HEK293 (cell line): Measurements from ENCODE around the gene CEP41.

Source experiments
- CTCF ChIA-PET: fragments of 350-600 bp; formaldehyde crosslinking; extraction: SDS; loops from one replicate; lab custom pipeline; 2021; ENCODE audit warnings: antibody characterized with exemption; lab: Yijun Ruan, JAX
- POLR2A ChIA-PET: fragments of 300-600 bp; formaldehyde crosslinking; extraction: SDS; loops from one replicate; lab custom pipeline; 2020; ENCODE audit warnings: antibody characterized with exemption, inconsistent platforms; lab: Yijun Ruan, JAX
- H3K27ac ChIP-seq: fragments of 200-500 bp; sonication (Bioruptor generic); 2 replicates; pipeline ENCODE4 v1.5.1; 2014; ENCODE audit warnings: low read depth, low read length, control low read depth, inconsistent platforms; ENCODE audit errors: extremely low read depth
- H3K36me3 ChIP-seq, 2 experiments: fragments of 200-500 bp in 1 of 2; sonication (Bioruptor generic) in 1 of 2; 1 replicate in 1 of 2; 2 replicates in 1 of 2; pipeline ENCODE4 v1.5.1; 2014 to 2017; ENCODE audit warnings: inconsistent platforms in 2 of 2, low read length in 2 of 2; ENCODE audit not compliant: control insufficient read depth in 2 of 2, insufficient read depth in 1 of 2
- H3K4me1 ChIP-seq: fragments of 200-500 bp; sonication (Bioruptor generic); 2 replicates; pipeline ENCODE4 v1.5.1; 2014; ENCODE audit warnings: mild to moderate bottlenecking, low read length, inconsistent platforms; ENCODE audit not compliant: control insufficient read depth, insufficient read depth
- H3K4me3 ChIP-seq: 2 replicates; pipeline ENCODE4 v1.5.1; 2011; ENCODE audit warnings: low read depth, mild to moderate bottlenecking, control low read depth, low read length, moderate library complexity
- H3K9me3 ChIP-seq: fragments of 200-500 bp; sonication (Bioruptor generic); 2 replicates; pipeline ENCODE4 v1.5.1; 2014; ENCODE audit warnings: low read depth, low read length, inconsistent platforms; ENCODE audit not compliant: control insufficient read depth, insufficient read depth
- MZF1 ChIP-seq: fragments of 450-650 bp; formaldehyde crosslinking; IDR thresholded peaks from 2 replicates; pipeline ENCODE4 v1.5.1; 2017; ENCODE audit warnings: missing biosample characterization, missing genetic modification characterization, borderline replicate concordance
- REPIN1 ChIP-seq: fragments of 450-650 bp; formaldehyde crosslinking; IDR thresholded peaks from 2 replicates; pipeline ENCODE4 v1.5.1; 2017; ENCODE audit warnings: missing biosample characterization, missing genetic modification characterization, low read depth
- YY1 ChIP-seq: fragments of 450-650 bp; formaldehyde crosslinking; IDR thresholded peaks from 2 replicates; pipeline ENCODE4 v1.5.1; 2018; ENCODE audit warnings: missing biosample characterization, missing genetic modification characterization
- ZBTB1 ChIP-seq: fragments of 450-650 bp; formaldehyde crosslinking; IDR thresholded peaks from 2 replicates; pipeline ENCODE4 v1.5.1; 2016; ENCODE audit warnings: missing biosample characterization, missing genetic modification characterization
- ZNF138 ChIP-seq: fragments of 450-650 bp; formaldehyde crosslinking; IDR thresholded peaks from 2 replicates; pipeline ENCODE4 v1.5.1; 2016; ENCODE audit warnings: missing biosample characterization, missing genetic modification characterization, borderline replicate concordance
- ZNF335 ChIP-seq: fragments of 450-650 bp; formaldehyde crosslinking; conservative IDR thresholded peaks from 2 replicates; pipeline ENCODE4 v1.5.1; 2016; ENCODE audit warnings: missing biosample characterization, missing genetic modification characterization
- ZNF391 ChIP-seq: fragments of 450-650 bp; formaldehyde crosslinking; IDR thresholded peaks from 2 replicates; pipeline ENCODE4 v1.5.1; 2016; ENCODE audit warnings: low read depth, missing biosample characterization, missing genetic modification characterization, borderline replicate concordance
- ZNF416 ChIP-seq: fragments of 450-650 bp; formaldehyde crosslinking; IDR thresholded peaks from 2 replicates; pipeline ENCODE4 v1.5.1; 2016; ENCODE audit warnings: missing biosample characterization, missing genetic modification characterization
- ZNF423 ChIP-seq: fragments of 450-650 bp; formaldehyde crosslinking; IDR thresholded peaks from 2 replicates; pipeline ENCODE4 v1.5.1; 2016; ENCODE audit warnings: missing biosample characterization, missing genetic modification characterization
- ZNF521 ChIP-seq: fragments of 450-650 bp; formaldehyde crosslinking; IDR thresholded peaks from 2 replicates; pipeline ENCODE4 v1.5.1; 2017; ENCODE audit warnings: missing biosample characterization, mild to moderate bottlenecking, missing genetic modification characterization
- ZNF530 ChIP-seq: fragments of 450-650 bp; formaldehyde crosslinking; IDR thresholded peaks from 2 replicates; pipeline ENCODE4 v1.5.1; 2016; ENCODE audit warnings: low read depth, missing biosample characterization, missing genetic modification characterization
- ZNF549 ChIP-seq: fragments of 450-650 bp; IDR thresholded peaks from 2 replicates; pipeline ENCODE4 v1.5.1; 2018; ENCODE audit warnings: missing biosample characterization, missing genetic modification characterization, mild to moderate bottlenecking, inconsistent platforms, moderate library complexity
- ZNF558 ChIP-seq: fragments of 450-650 bp; formaldehyde crosslinking; IDR thresholded peaks from 2 replicates; pipeline ENCODE4 v1.5.1; 2016; ENCODE audit warnings: missing biosample characterization, missing genetic modification characterization
- ZNF561 ChIP-seq: fragments of 450-650 bp; IDR thresholded peaks from 2 replicates; pipeline ENCODE4 v1.5.1; 2018; ENCODE audit warnings: missing biosample characterization, missing genetic modification characterization, borderline replicate concordance
- ZNF585B ChIP-seq: fragments of 450-650 bp; formaldehyde crosslinking; IDR thresholded peaks from 2 replicates; pipeline ENCODE4 v1.5.1; 2016; ENCODE audit warnings: missing biosample characterization, missing genetic modification characterization
- ZNF626 ChIP-seq: fragments of 450-650 bp; sonication (Bioruptor Pico); formaldehyde crosslinking; IDR thresholded peaks from 2 replicates; pipeline ENCODE4 v1.5.1; 2018; ENCODE audit warnings: missing biosample characterization, missing genetic modification characterization, inconsistent platforms
- ZNF629 ChIP-seq: fragments of 450-650 bp; formaldehyde crosslinking; IDR thresholded peaks from 2 replicates; pipeline ENCODE4 v1.5.1; 2017; ENCODE audit warnings: missing biosample characterization, missing genetic modification characterization
- ZNF670 ChIP-seq: fragments of 450-650 bp; formaldehyde crosslinking; IDR thresholded peaks from 2 replicates; pipeline ENCODE4 v1.5.1; 2016; ENCODE audit warnings: missing biosample characterization, missing genetic modification characterization, low read depth
- ZNF677 ChIP-seq: fragments of 450-650 bp; IDR thresholded peaks from 2 replicates; pipeline ENCODE4 v1.5.0; 2018; ENCODE audit warnings: missing biosample characterization, mild to moderate bottlenecking, missing genetic modification characterization, moderate library complexity
- ZNF791 ChIP-seq: fragments of 450-650 bp; formaldehyde crosslinking; IDR thresholded peaks from 2 replicates; pipeline ENCODE4 v1.5.1; 2016; ENCODE audit warnings: missing biosample characterization, missing genetic modification characterization
- ZNF792 ChIP-seq: fragments of 450-650 bp; formaldehyde crosslinking; IDR thresholded peaks from 2 replicates; pipeline ENCODE4 v1.5.1; 2016; ENCODE audit warnings: missing biosample characterization, missing genetic modification characterization
- TF ChIP-seq, protein P1 (sequence below): fragments of 450-650 bp; formaldehyde crosslinking; IDR thresholded peaks from 2 replicates; pipeline ENCODE4 v1.5.1; 2016; ENCODE audit warnings: missing biosample characterization, missing genetic modification characterization
- TF ChIP-seq, protein P2 (sequence below): fragments of 450-650 bp; formaldehyde crosslinking; IDR thresholded peaks from 2 replicates; pipeline ENCODE4 v1.5.1; 2016; ENCODE audit warnings: missing biosample characterization, missing genetic modification characterization, borderline replicate concordance
- TF ChIP-seq, protein P3 (sequence below): fragments of 450-650 bp; formaldehyde crosslinking; IDR thresholded peaks from 2 replicates; pipeline ENCODE4 v1.5.1; 2016; ENCODE audit warnings: missing biosample characterization, missing genetic modification characterization, low read depth
- TF ChIP-seq, protein P4 (sequence below): fragments of 450-650 bp; formaldehyde crosslinking; IDR thresholded peaks from 2 replicates; pipeline ENCODE4 v1.5.1; 2016; ENCODE audit warnings: missing biosample characterization, missing genetic modification characterization
- TF ChIP-seq, protein P5 (sequence below): fragments of 450-650 bp; formaldehyde crosslinking; optimal IDR thresholded peaks from 2 replicates; pipeline ENCODE3; 2016; ENCODE audit warnings: missing biosample characterization, mild to moderate bottlenecking, missing genetic modification characterization

Gene CEP41

DNA sequence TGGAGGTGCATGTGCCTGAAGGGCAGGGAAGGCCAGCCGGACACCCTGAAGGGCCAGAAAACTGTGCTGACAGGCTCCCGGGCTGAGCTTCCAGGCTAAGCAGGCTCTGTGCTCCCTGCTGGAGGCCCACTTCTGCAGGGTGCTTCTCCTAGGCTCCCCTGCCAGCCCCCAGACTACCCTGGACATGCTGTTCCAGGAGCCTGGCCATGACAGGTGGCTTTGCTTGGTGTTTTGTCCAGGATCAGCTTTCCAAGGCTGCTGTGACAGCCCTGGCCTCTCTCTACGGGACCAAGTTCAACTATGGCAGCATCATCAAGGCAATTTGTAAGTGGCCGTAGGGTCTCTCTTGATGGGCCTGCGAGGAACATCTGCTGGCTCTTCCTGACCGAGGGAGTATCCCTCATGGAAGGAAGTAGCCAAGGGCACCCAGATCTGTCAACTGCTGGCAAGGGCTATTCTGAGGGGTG is 55.2 kb downstream of the CEP41 start:
- ChIA-PET CTCF (interaction anchor here (0.5 to 0.6 kb wide), 2 partner anchors 52 to 1866 kb away, joined by 3 to 4 read pairs; no protein-coding TSS in a partner anchor), POLR2A (no interaction called here)
- Histone ChIP-seq H3K4me3 (no peak overlapping the region), H3K9me3 (no peaks in the 10 kb centered on the region), H3K36me3 (no peaks in the 10 kb centered on the region), H3K27ac (no peak overlapping the region), H3K4me1 (no peaks in the 10 kb centered on the region)
- TF ChIP-seq ZNF423 (tag by site-specific recombination) (no peak), ZNF585B (tag by site-specific recombination) (no peak), ZNF530 (tag by site-specific recombination) (no peak), MZF1 (no peak), ZNF549 (tag by site-specific recombination) (no peak), ZNF629 (tag by site-specific recombination) (no peak), ZNF416 (no peak), YY1 (tag by site-specific recombination) (no peak), ZBTB1 (tag by site-specific recombination) (no peak), ZNF792 (tag by site-specific recombination) (no peak), ZNF335 (no peak), ZNF561 (tag by site-specific recombination) (no peak), ZNF138 (tag by site-specific recombination) (no peak), ZNF391 (tag by site-specific recombination) (no peak)
- TF ChIP-seq, protein P1, sequence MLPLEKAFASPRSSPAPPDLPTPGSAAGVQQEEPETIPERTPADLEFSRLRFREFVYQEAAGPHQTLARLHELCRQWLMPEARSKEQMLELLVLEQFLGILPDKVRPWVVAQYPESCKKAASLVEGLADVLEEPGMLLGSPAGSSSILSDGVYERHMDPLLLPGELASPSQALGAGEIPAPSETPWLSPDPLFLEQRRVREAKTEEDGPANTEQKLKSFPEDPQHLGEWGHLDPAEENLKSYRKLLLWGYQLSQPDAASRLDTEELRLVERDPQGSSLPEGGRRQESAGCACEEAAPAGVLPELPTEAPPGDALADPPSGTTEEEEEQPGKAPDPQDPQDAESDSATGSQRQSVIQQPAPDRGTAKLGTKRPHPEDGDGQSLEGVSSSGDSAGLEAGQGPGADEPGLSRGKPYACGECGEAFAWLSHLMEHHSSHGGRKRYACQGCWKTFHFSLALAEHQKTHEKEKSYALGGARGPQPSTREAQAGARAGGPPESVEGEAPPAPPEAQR (tag by site-specific recombination): no peak
- TF ChIP-seq, protein P2, sequence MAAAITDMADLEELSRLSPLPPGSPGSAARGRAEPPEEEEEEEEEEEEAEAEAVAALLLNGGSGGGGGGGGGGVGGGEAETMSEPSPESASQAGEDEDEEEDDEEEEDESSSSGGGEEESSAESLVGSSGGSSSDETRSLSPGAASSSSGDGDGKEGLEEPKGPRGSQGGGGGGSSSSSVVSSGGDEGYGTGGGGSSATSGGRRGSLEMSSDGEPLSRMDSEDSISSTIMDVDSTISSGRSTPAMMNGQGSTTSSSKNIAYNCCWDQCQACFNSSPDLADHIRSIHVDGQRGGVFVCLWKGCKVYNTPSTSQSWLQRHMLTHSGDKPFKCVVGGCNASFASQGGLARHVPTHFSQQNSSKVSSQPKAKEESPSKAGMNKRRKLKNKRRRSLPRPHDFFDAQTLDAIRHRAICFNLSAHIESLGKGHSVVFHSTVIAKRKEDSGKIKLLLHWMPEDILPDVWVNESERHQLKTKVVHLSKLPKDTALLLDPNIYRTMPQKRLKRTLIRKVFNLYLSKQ (tag by site-specific recombination): no peak

DNA sequence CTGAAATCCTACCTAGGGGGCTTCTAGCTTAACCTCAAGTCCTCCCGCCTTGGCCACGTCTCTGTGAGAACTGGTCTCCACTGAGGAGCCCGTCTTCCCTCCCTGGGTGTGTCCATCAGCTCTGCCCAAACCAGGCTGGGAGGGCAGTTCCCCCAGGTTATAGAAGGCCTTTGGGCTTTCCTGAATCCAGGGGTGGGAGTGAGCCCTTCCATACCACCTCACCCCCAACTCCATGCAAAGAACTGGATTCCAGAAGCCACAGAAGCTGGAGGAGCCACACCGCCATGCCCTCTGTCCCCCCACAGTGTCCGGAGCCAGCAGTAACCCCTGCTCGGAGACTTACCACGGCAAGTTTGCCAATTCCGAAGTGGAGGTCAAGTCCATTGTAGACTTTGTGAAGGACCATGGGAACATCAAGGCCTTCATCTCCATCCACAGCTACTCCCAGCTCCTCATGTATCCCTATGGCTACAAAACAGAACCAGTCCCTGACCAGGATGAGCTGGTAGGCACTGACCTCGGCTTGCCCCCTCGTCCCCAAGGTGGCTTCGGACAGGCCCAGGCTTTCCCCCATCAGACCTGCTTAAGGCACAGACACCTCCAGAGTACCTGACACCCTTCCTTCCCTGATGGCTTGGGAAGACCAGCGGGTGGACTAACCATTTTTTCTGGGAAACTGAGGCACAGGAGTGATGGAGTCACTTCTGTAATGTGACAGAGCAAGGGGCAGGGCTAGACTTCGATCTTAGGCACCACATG is 55.8 kb downstream of the CEP41 start:
- H3K4me1 ChIP-seq: no peaks in the 10 kb centered on the region
- H3K36me3 ChIP-seq: no peaks in the 10 kb centered on the region
- no peaks in the 10 kb centered on the region for H3K9me3 ChIP-seq
- POLR2A ChIA-PET: no interaction called here
- CTCF ChIA-PET: interaction anchor here (0.5 to 0.7 kb wide), 3 partner anchors 26 to 166 kb away, joined by 3 to 4 read pairs (median 3); no protein-coding TSS in a partner anchor
- no peak overlapping the region for H3K27ac ChIP-seq
- H3K4me3 ChIP-seq: no peak overlapping the region
- no peak for TF ChIP-seq ZNF626 (tag by site-specific recombination)
- no peak for TF ChIP-seq ZNF670 (tag by site-specific recombination)
- TF ChIP-seq, protein P3, sequence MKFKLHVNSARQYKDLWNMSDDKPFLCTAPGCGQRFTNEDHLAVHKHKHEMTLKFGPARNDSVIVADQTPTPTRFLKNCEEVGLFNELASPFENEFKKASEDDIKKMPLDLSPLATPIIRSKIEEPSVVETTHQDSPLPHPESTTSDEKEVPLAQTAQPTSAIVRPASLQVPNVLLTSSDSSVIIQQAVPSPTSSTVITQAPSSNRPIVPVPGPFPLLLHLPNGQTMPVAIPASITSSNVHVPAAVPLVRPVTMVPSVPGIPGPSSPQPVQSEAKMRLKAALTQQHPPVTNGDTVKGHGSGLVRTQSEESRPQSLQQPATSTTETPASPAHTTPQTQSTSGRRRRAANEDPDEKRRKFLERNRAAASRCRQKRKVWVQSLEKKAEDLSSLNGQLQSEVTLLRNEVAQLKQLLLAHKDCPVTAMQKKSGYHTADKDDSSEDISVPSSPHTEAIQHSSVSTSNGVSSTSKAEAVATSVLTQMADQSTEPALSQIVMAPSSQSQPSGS (tag by site-specific recombination): no peak
- TF ChIP-seq, protein P1 (tag by site-specific recombination): no peak
- TF ChIP-seq ZNF521: no peak
- no peak for TF ChIP-seq ZNF558 (tag by site-specific recombination)
- TF ChIP-seq, protein P4, sequence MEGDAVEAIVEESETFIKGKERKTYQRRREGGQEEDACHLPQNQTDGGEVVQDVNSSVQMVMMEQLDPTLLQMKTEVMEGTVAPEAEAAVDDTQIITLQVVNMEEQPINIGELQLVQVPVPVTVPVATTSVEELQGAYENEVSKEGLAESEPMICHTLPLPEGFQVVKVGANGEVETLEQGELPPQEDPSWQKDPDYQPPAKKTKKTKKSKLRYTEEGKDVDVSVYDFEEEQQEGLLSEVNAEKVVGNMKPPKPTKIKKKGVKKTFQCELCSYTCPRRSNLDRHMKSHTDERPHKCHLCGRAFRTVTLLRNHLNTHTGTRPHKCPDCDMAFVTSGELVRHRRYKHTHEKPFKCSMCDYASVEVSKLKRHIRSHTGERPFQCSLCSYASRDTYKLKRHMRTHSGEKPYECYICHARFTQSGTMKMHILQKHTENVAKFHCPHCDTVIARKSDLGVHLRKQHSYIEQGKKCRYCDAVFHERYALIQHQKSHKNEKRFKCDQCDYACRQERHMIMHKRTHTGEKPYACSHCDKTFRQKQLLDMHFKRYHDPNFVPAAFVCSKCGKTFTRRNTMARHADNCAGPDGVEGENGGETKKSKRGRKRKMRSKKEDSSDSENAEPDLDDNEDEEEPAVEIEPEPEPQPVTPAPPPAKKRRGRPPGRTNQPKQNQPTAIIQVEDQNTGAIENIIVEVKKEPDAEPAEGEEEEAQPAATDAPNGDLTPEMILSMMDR (tag by site-specific recombination): no peak
- TF ChIP-seq REPIN1: no peak
- no peak for TF ChIP-seq ZNF677
- no peak for TF ChIP-seq ZNF423 (tag by site-specific recombination)
- TF ChIP-seq, protein P5, sequence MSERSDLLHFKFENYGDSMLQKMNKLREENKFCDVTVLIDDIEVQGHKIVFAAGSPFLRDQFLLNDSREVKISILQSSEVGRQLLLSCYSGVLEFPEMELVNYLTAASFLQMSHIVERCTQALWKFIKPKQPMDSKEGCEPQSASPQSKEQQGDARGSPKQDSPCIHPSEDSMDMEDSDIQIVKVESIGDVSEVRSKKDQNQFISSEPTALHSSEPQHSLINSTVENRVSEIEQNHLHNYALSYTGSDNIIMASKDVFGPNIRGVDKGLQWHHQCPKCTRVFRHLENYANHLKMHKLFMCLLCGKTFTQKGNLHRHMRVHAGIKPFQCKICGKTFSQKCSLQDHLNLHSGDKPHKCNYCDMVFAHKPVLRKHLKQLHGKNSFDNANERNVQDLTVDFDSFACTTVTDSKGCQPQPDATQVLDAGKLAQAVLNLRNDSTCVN: no peak
- TF ChIP-seq ZNF791 (tag by site-specific recombination): no peak
